Putamen (tissue), 1 donor: Measurements from ENCODE around the gene MACROD2.
"Not testable (repeated sequence)": the region's sequence is repeated elsewhere in the genome, so short reads cannot be mapped to it uniquely, and the experiment has no call there.

Source experiments
- DNase-seq: peaks from one replicate; pipeline ENCODE4 v3.0.0-alpha.2; 2016; ENCODE audit warnings: low spot score

The MACROD2 gene

GRCh38 chr20:14410869-14411555, 415.7 kb downstream of the MACROD2 start:
- no peak for DNase-seq

- DNase-seq: no peak
Observed at GRCh38 chr20:14412065-14412681, 416.9 kb downstream of the MACROD2 start.

GRCh38 chr20:14413835-14414234, 418.5 kb downstream of the MACROD2 start:
- DNase-seq: no peak

- DNase-seq: no peak
Observed at GRCh38 chr20:14414560-14414959, 419.2 kb downstream of the MACROD2 start.

- DNase-seq: no peak
Observed at GRCh38 chr20:14415467-14415866, 420.2 kb downstream of the MACROD2 start.

- DNase-seq: no peak
Observed at GRCh38 chr20:14418376-14418775, 423.1 kb downstream of the MACROD2 start.

- DNase-seq: no peak
Observed at GRCh38 chr20:14422892-14423291, 427.6 kb downstream of the MACROD2 start.

- DNase-seq: no peak
Observed at GRCh38 chr20:14431568-14431967, 436.3 kb downstream of the MACROD2 start.

- DNase-seq: no peak
Observed at GRCh38 chr20:14432085-14432484, 436.8 kb downstream of the MACROD2 start.

GRCh38 chr20:14432597-14432996, 437.3 kb downstream of the MACROD2 start:
- no peak for DNase-seq

- DNase-seq: no peak
Observed at GRCh38 chr20:14434384-14435136, 439.2 kb downstream of the MACROD2 start.

GRCh38 chr20:14441201-14441600, 445.9 kb downstream of the MACROD2 start:
- DNase-seq: no peak

- no peak for DNase-seq
Observed at GRCh38 chr20:14444106-14444505, 448.8 kb downstream of the MACROD2 start.

- DNase-seq: no peak
Observed at GRCh38 chr20:14445310-14445709, 450.0 kb downstream of the MACROD2 start.

GRCh38 chr20:14445902-14446301, 450.6 kb downstream of the MACROD2 start:
- no peak for DNase-seq

GRCh38 chr20:14446446-14446845, 451.1 kb downstream of the MACROD2 start:
- DNase-seq: no peak

- no peak for DNase-seq
Observed at GRCh38 chr20:14449323-14449722, 454.0 kb downstream of the MACROD2 start.

GRCh38 chr20:14450256-14450655, 454.9 kb downstream of the MACROD2 start:
- no peak for DNase-seq

GRCh38 chr20:14451458-14451857, 456.1 kb downstream of the MACROD2 start:
- DNase-seq: no peak

- DNase-seq: no peak
Observed at GRCh38 chr20:14453259-14453658, 457.9 kb downstream of the MACROD2 start.

GRCh38 chr20:14454296-14454695, 459.0 kb downstream of the MACROD2 start:
- DNase-seq: no peak

- DNase-seq: not testable (repeated sequence)
Observed at GRCh38 chr20:14467104-14467827, 471.9 kb downstream of the MACROD2 start.
